HG03442 (cell line): ENCODE measurements around the gene RFFL.

Experiments
- ATAC-seq: cut with Tn5 transposase; IDR thresholded peaks from one replicate; pipeline ENCODE4 v1.9.1; 2021; ENCODE audit warnings: mild to moderate bottlenecking, moderate library complexity; ENCODE audit not compliant: unreplicated experiment

The RFFL gene

DNA sequence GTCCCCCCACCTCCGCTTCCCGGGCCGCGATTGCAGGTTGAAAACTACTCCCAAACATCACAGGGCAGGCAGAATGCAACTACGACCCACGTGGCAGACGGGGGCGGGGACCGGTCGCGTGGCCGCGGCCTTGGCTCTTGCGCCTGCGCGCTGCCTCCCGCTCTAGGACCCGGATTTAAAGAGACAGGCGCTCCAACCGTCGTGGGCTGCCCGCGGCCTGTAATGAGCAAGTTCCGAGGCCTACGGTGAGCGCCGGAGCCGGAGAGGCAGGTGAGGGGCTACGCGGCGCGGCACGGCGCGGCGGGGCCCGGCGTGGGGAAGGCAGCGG, 83.2 kb downstream of the RFFL start, which contains the start of gene LIG3:
LIG3 (plus strand) TSS at position 160 of the 328 bp plus-strand sequence. CDS start 2,494 bp downstream, outside the sequence.
- peak; percentile 79 for ATAC-seq

GRCh38 chr17:34979650-34980352, 83.7 kb downstream of the RFFL start:
- no peak for ATAC-seq

DNA sequence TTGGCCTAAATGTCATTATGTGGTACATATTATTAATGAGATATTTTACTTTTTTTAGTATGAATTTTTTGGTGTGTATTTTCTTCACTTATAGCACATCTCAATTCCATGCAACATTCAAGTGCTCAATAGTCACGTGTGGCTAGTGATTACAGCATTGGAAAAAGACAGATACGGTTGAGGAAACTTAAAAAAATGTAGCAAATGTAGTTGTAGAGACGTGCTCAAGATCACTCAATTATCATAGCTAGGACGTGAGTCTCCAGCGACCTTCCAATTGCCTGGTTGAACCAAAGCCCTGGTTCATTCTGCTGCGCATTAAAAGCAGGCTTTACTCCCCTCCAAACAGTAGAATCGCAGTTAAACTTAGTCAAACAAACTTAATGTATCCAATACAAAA, 84.4 kb downstream of the RFFL start:
- ATAC-seq: no peak

- ATAC-seq: no peak
Observed at GRCh38 chr17:34974794-34975785, 88.4 kb downstream of the RFFL start.

DNA sequence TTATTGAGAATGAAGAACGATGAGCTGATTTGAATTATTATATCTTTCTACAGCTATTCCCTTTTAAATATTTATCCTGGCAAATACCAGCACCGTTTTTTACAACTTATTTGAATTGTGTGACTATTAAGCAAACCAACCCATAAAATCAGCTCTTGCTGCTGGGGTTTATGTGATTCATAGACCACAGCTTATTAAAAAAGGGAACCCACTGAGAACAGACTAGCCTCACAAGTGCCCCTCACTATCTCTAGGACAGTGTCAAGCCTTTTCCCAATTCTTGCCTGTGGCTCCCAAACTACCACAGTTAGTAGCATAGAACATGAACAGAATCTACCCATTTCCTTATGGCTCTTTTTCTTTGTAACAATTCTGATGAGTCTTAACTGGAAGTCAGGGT, 89.3 kb downstream of the RFFL start:
- ATAC-seq: no peak

DNA sequence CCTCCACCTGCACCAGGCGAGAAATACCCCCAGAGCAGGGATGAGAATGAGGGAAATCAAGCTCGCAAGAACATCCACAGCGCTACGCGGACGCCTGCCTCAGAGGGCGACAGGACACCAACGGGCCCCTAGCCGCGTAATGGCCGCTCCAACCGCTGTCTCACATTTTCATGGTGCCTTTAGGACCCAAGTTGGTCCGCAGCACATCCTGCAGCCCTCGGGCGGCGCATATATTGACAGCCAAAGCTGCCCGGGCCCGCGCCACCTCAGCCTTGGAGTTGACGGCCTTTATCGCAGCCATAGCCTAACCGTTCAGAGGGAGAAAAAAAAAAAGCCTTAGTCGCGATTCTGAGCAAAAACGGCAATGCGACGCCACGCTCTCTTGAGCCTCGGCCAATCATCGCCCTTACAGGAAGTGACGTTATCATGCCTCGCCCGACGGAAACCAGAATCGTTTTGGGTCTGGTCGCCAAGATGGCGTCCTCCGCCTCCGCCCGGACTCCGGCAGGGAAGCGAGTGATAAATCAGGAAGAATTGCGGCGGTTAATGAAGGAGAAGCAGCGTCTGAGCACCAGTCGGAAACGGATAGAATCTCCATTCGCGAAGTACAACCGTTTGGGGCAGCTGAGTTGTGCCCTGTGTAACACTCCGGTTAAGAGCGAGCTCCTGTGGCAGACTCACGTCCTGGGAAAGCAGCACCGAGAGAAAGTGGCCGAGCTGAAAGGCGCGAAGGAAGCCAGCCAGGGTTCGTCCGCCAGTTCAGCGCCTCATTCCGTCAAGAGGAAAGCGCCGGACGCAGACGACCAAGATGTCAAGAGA, 102.2 kb downstream of the RFFL start, which contains the start of the genes CCT6B and ZNF830:
CCT6B (minus strand) TSS at position 368 of the 819 bp plus-strand sequence; CDS start at position 301, 67 bp downstream.
ZNF830 (plus strand) TSS at position 448 of the 819 bp plus-strand sequence; CDS start at position 475, 27 bp downstream.
- ATAC-seq: peak; percentile 85

GRCh38 chr17:34958438-34958837, 105.1 kb downstream of the RFFL start:
- no peak for ATAC-seq
